HG03520 (cell line): ENCODE measurements around the gene CLIC4.
"Not testable (repeated sequence)": the region's sequence is repeated elsewhere in the genome, so short reads cannot be mapped to it uniquely, and the experiment has no call there.

Experiments used
- ATAC-seq: cut with Tn5 transposase; IDR thresholded peaks from one replicate; pipeline ENCODE4 v1.9.1; 2021; ENCODE audit warnings: mild to moderate bottlenecking, moderate library complexity; ENCODE audit not compliant: unreplicated experiment

Gene CLIC4

GRCh38 chr1:24769656-24770651 is 24.7 kb downstream of the CLIC4 start:
- no peak for ATAC-seq

- no peak for ATAC-seq
Measured at GRCh38 chr1:24770881-24771280, 25.6 kb downstream of the CLIC4 start.

DNA sequence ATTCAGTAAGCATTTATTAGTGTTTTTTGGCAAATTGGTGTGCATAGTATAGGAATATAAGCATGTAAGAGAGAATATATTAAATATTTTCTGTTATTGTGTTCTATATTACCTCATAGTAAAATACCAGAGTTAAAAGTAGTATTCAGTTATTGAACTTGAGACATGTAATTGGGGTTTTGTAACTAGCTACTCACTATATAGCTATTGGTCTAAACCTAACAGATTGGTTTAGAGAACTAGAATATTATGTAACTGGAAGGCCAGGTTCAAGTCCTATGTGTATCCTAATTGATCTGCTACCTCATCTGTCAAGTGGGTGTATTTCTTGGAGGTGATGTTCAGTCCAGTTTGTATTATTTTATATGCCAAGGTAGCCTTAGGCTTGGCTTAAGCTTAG is 26.3 kb downstream of the CLIC4 start:
- no peak for ATAC-seq

DNA sequence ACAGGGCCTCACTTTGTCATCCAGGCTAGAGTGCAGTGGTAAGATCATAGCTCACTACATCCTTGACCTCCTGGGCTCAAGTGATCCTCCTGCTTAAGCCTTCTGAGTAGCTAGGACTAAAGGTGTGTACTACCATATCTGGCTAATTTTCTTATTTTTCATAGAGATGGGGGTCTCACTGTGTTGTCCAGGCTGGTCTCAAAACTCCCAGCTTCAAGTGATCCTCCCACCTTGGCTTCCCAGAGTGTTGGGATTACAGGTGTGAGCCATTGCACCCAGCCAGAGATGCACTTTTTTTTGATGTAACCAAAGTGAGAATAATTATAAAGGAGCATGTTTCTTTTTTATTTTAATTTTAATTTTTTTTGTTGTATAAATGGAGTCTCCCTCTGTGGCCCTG is 28.4 kb downstream of the CLIC4 start:
- ATAC-seq = no peak

DNA sequence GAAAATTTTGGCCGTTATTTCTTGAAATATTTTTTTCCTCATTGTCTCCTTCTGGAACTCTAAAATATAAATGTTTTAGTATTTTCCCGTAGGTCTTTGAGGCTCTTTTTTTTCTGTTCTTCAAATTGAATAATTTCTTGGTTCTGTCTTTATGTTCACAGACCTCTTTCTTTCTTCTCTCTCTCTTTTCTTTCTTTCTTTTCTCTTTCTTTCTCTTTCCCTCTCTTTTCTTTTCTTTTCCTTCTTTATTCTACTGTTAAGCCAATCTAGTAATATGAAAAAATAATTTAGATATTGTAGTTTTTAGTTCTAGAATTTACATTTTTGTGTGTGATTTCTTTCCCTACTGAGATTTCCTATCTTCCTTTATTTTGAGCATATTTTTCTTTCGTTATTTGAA is 30.1 kb downstream of the CLIC4 start:
- no peak for ATAC-seq

DNA sequence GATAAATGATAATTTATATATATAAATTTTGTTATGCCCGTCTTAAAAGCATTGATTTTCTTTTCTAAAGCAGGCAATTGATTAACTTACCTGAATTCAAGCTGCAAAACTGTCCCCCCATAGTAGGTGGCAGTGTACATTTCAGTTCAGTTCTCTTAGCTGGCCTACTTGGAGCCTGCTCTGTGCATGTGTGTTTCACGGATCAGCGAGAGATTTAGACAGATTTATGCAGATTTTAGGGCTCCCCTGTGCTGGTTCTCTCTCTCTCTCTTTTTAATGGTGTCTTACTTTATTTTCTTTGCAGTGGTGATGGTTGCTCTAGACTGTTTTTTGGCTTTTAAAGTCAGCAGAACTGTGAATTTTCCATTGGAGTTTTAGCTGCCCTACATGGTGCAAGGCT is 30.7 kb downstream of the CLIC4 start:
- no peak for ATAC-seq

GRCh38 chr1:24776821-24777220 is 31.6 kb downstream of the CLIC4 start:
- ATAC-seq = no peak

- ATAC-seq = no peak
Measured at GRCh38 chr1:24778141-24778540, 32.9 kb downstream of the CLIC4 start.

DNA sequence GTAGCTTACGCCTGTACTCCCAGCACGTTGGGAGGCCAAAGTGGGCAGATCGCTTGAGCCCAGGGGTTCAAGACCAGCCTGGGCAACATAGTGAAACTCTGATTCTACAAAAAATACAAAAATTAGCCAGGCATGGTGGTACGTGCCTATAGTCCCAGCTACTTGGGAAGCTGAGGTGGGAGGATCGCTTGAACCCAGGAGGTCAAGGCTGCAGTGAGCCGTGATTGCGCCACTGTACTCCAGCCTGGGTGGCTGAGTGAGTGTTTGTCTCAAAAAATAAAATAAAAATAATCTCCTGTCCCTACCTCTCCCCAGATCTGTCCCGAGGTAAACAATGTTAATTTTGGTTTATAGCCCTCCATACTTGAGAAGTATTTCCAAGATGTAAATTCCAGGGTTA is 34.0 kb downstream of the CLIC4 start:
- not testable (repeated sequence) for ATAC-seq

GRCh38 chr1:24779689-24780464 is 34.6 kb downstream of the CLIC4 start:
- no peak for ATAC-seq

GRCh38 chr1:24780626-24781025 is 35.4 kb downstream of the CLIC4 start:
- not testable (repeated sequence) for ATAC-seq

DNA sequence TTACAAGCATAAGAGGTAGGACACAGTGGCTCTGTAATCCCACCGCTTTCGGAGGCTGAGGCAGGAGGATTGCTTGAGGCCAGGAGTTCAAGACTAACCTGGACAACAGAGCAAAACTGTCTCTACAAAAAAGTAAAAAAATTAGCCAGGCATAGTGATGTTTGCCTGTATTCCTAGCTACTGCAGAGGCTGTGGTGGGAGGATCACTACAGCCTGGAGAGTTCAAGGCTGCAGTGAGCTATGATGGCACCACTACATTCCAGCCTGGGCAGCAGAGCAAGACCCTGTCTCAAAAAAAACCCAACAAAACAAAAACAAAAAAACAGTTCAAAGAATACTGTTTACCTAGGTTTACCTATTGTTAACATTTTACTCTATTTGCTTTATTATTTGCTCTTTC is 37.4 kb downstream of the CLIC4 start:
- ATAC-seq = no peak

DNA sequence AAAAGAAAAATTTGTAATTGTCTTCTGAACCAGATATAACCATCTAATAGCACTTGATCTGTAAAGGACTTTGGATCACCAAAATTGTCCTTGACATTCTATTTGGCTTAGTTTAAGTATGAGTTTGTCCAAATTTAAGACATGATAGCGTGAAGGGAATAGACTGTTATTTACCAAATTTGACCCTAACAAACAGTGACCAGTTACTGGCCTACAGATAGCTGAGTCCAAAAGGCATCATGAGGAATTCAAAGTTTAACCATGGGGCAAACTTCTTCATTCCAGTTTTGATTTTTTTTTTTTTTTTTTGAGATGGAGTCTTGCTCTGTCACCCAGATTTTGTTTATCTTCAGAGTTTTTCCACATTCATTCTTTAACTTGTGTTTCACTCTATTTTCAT is 38.5 kb downstream of the CLIC4 start:
- ATAC-seq = no peak

- no peak for ATAC-seq
Measured at GRCh38 chr1:24786191-24786590, 40.9 kb downstream of the CLIC4 start.

GRCh38 chr1:24790490-24790889 is 45.2 kb downstream of the CLIC4 start:
- no peak for ATAC-seq

- no peak for ATAC-seq
Measured at GRCh38 chr1:24793447-24794129, 48.3 kb downstream of the CLIC4 start.

DNA sequence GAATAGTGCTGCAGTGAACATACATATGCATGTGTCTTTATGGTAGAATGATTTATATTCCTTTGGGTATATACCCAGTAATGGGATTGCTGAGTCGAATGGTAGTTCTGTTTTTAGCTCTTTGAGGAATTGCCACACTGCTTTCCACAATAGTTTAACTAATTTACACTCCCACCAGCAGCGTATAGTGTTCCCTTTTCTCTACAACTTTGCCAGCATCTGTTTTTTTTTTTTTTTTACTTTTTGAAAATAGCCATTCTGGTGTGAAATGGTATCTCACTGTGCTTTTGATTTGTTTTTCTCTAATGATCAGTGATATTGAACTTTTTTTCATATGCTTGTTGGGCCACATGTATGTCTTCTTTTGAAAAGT is 48.9 kb downstream of the CLIC4 start:
- ATAC-seq = not testable (repeated sequence)

GRCh38 chr1:24795236-24795635 is 50.0 kb downstream of the CLIC4 start:
- no peak for ATAC-seq

DNA sequence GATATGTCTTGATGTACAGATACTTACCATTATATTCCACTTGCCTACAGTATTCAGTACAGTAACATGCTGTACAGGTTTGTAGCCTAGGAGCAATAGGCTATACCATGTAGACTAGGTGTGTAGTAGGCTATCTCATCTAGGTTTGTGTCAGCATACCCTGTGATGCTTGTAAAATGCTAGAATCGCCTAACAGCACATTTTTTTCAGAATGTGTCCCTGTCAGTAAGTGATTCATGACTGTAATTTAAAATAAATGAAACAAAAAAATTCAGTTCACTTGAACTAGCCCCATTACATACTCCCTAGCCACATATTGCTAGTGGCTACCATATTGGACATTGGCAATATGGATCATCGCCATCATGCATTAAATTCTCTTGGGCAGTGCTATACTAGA is 51.3 kb downstream of the CLIC4 start:
- no peak for ATAC-seq

DNA sequence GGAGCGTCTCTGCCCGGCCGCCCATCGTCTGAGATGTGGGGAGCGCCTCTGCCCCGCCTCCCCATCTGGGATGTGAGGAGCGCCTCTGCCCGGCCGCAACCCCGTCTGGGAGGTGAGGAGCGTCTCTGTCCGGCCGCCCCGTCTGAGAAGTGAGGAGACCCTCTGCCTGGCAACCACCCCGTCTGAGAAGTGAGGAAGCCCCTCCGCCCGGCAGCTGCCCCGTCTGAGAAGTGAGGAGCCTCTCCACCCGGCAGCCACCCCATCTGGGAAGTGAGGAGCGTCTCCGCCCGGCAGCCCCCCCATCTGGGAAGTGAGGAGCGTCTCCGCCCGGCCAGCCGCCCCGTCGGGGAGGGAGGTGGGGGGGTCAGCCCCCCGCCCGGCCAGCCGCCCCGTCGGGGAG is 54.0 kb downstream of the CLIC4 start:
- ATAC-seq = not testable (repeated sequence)

DNA sequence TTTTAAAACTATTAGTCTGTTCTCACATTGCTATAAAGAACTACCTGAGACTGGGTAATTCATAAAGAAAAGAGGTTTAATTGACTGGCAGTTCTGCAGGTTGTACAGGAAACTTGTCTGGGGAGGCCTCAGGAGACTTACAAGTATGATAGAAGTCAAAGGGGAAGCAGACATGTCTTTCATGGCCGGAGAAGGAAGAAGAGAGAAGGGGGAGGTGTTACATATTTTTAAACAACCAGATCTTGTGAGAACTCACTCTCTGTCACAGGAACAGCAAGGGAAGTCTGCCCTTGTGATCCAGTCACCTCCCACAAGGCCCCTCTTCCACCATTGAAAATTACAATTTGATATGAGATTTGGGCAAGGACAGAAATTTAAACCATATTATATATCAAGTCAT is 55.9 kb downstream of the CLIC4 start:
- no peak for ATAC-seq
